Upper lobe of right lung (tissue), 1 donor: ENCODE data around the gene PRR23E. TPM values are rescaled to one million over a fixed set of nuclear protein-coding genes. Genes with fewer than 3 reads are reported as not detected.

Experiments used
- ATAC-seq: fragments of 200-7000 bp; cut with Tn5 transposase; one replicate; pipeline ENCODE4 v1.9.1; 2020; ENCODE audit warnings: mild to moderate bottlenecking, moderate library complexity
- DNase-seq: peaks from one replicate; pipeline ENCODE4 v3.0.0-alpha.2; 2020
- H3K27ac ChIP-seq: fragments of 200-600 bp; one replicate; pipeline ENCODE4 v1.8.0; 2022
- H3K27me3 ChIP-seq: fragments of 200-600 bp; one replicate; pipeline ENCODE4 v1.8.0; 2022; ENCODE audit warnings: mild to moderate bottlenecking
- H3K36me3 ChIP-seq: fragments of 200-600 bp; one replicate; pipeline ENCODE4 v1.8.0; 2022
- H3K4me1 ChIP-seq: fragments of 200-600 bp; one replicate; pipeline ENCODE4 v1.8.0; 2022
- H3K4me3 ChIP-seq: fragments of 200-600 bp; one replicate; pipeline ENCODE4 v1.8.0; 2022; ENCODE audit warnings: mild to moderate bottlenecking
- H3K9me3 ChIP-seq: fragments of 200-600 bp; one replicate; pipeline ENCODE4 v1.8.0; 2022
- intact Hi-C: fragments of 100-400 bp; cut with DNase I; formaldehyde crosslinking; loops from one replicate; pipeline ENCODE4 v1.11.0; 2022
- total RNA-seq: library from RNA; stranded (reverse); fragmentation: NEBNext Ultra II Directional; extraction: Animal tissue kit (Norgen Biotek cat#: 25700); gene quantifications from one replicate; pipeline ENCODE4 v1.2.1, GENCODE V29; 2021
- TF ChIP-seq, protein P1 (sequence below): fragments of 200-600 bp; IDR thresholded peaks from one replicate; pipeline ENCODE4 v1.8.0; 2022; ENCODE audit warnings: antibody characterized with exemption
- donor health status: DM: no; HTN: yes; CAD: no; lungs with severe emphysema.

PRR23E gene
- total RNA-seq, 1 donor from 2014 or later = not detected

DNA sequence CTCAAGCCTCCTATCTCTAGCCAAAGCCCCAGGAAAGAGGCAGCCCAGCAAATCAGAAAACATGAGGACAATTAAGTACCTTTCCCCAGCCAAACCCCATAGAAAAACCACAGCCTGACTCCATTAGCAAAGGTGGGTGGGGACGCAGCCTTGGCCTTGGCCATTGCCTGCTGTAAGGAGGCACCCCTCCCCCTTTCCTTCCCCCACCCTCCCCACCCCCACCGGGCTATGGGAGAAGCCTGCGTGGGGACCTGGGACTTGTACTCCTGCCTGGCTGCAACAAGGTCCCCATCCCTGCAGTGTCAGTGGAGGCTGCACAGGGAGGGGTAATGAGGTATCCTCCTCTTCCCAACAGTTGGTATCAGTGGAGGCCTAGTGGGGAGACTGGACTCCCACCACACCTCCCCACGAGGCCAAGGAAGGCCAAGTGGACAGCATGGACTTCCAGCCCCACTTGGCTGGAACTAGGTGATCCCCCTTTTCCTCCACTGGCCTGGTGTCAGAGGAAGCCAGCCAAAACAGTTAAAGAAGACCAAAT lies 20.5 kb downstream of the PRR23E start:
- Histone ChIP-seq H3K4me1 (no peaks in the 10 kb centered on the region), H3K4me3 (no peak overlapping the region), H3K36me3 (no peaks in the 10 kb centered on the region), H3K27ac (no peak overlapping the region), H3K27me3 (no peaks in the 10 kb centered on the region), H3K9me3 (no peaks in the 10 kb centered on the region)
- TF ChIP-seq, protein P1, sequence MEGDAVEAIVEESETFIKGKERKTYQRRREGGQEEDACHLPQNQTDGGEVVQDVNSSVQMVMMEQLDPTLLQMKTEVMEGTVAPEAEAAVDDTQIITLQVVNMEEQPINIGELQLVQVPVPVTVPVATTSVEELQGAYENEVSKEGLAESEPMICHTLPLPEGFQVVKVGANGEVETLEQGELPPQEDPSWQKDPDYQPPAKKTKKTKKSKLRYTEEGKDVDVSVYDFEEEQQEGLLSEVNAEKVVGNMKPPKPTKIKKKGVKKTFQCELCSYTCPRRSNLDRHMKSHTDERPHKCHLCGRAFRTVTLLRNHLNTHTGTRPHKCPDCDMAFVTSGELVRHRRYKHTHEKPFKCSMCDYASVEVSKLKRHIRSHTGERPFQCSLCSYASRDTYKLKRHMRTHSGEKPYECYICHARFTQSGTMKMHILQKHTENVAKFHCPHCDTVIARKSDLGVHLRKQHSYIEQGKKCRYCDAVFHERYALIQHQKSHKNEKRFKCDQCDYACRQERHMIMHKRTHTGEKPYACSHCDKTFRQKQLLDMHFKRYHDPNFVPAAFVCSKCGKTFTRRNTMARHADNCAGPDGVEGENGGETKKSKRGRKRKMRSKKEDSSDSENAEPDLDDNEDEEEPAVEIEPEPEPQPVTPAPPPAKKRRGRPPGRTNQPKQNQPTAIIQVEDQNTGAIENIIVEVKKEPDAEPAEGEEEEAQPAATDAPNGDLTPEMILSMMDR = no peak
- intact Hi-C loops = no loop called here
- no peak for ATAC-seq
- DNase-seq = no peak

DNA sequence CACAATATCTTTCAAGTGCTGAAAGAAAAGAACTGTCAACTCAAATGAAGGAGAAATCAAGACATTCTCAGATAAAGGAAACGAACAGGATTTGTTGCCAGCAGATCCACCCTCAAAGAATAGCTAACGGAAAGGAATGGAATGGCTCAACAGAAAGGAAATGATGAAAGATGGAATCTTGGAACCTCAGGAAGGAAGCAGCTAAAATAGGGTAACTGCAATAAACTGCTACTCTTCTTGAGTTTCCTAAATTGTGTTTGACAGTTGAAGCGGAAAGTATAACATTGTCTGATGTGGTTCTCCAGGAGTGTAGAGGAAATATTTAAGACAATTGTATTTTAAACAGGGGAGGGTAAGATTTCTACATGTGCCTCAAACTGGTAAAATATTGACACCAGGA lies 22.0 kb downstream of the PRR23E start:
- H3K27ac ChIP-seq = no peak overlapping the region

DNA sequence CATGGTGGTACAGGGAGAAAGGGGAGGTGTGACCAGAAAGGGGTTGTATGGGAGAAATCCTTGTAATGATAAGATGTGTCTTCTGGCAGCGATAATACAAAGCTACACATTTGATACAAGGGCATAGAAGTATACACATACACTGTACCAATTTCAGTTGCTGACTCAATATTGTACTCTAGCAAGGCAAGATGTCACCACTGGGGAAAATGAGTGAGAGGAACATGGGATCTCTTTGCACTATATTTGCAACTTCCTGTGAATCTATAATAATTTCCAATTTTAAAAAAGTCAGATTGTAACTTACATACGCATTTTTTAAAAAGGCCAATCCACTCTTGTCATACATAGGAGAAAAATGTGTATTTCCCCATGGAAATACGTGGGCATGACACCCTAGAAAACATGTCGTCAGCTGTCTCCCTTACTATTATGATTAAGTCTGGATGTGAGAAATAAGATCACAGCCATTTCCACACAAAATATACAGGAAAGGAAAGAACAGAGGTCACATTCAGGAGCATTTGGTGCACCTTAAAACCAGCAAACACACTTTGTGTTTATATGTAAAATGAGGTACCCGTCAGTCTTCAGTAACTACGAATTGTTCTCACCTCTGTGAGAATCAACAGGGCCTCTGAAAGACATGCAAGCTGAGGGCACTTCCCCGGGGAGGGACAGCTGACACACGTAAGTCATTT lies 22.9 kb downstream of the PRR23E start:
- intact Hi-C loops = no loop called here
- H3K4me1 ChIP-seq = no peaks in the 10 kb centered on the region
- no peak overlapping the region for H3K27ac ChIP-seq
- H3K36me3 ChIP-seq = no peaks in the 10 kb centered on the region
- ATAC-seq = no peak
- no peaks in the 10 kb centered on the region for H3K9me3 ChIP-seq
- TF ChIP-seq, protein P1 = no peak
- no peak overlapping the region for H3K4me3 ChIP-seq
- no peaks in the 10 kb centered on the region for H3K27me3 ChIP-seq
- no peak for DNase-seq

More for the DNA sequence above, 22.0 kb downstream of the PRR23E start:
- Histone ChIP-seq H3K27me3 (no peaks in the 10 kb centered on the region), H3K4me3 (no peak overlapping the region), H3K9me3 (no peaks in the 10 kb centered on the region), H3K36me3 (no peaks in the 10 kb centered on the region), H3K4me1 (no peaks in the 10 kb centered on the region)
- ATAC-seq (no peak), DNase-seq (no peak)
- intact Hi-C loops = no loop called here
- TF ChIP-seq, protein P1 = no peak

DNA sequence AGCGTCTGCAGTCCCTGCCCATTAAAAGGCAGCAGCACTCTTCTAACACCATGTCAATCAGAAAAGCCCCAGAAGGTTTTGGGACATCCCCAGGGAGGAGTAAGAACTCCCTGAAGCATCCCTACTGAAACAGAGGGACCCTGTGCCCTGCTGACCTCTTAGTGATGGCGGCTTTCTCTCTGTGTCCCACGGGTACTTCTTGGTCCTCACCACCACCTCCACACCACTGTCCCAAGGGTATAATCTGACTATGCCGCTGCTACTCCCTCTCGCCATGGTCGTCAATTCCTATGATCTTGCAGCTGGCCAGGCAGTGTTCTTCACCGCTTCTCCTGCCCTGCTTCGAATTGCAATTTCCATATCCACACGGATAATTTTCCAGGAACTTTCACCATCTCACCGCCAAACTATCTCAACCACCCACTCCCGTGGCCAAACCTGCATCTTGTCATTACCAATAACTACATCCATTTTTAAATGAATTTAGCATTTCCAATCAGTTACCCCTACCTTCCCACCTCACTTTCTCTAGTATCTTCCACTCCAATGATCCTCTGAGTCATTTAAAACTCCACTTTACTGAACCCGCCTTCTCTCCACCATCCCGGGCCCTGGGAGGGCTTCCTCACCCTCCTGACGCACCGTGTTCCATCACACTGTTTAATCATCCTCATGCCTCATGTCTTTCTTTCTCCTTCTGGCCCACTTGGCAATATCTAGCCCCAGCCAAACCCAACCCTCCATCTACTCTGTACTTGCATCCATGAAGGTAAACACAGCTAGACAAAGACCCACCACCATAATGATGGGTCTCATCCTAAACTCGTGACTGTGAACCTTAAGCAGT lies 23.7 kb downstream of the PRR23E start:
- DNase-seq (no peak), ATAC-seq (no peak)
- intact Hi-C loops = no loop called here
- Histone ChIP-seq H3K4me3 (no peak overlapping the region), H3K36me3 (no peaks in the 10 kb centered on the region), H3K27ac (no peak overlapping the region), H3K4me1 (no peaks in the 10 kb centered on the region), H3K27me3 (no peaks in the 10 kb centered on the region), H3K9me3 (no peaks in the 10 kb centered on the region)
- TF ChIP-seq, protein P1 = no peak

DNA sequence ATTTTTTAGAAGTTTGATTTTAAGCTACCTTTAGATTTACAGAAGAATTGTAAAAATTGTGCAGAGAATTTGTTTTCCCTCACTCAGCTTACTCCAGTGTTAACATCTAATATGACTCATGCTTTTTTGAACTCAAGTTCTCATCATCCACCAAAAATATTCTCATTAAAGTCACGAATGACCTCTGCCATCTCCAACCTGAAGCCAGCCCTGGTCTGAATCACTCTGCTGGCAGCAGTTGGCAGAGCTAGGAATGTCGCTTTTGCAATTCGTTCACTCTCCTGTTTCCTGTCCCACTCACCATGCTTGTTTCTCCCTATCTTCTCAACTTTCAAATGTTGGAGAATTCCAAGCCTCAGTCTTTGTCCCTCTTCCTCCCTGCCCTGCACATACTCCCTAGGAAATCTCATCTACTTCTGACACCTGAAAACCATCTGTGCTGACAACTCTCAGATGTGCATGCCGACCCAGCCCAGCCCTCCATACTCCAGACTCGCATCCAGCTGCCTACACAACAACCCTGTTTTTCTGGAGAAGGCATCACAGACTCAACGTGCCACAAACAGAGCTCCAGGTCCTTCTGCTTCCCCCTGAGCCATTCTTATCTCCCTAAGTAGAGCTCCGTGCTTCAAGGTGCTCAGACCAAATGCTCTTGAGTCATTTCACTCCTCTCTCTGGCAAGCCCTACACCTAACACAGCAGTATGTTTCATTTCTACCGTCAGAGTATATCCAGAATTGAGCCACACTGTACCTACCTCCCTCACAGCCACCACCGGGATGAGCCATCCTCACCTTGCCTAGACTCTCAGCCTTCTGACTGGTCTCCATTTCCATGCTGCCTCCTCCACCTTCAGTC lies 24.9 kb downstream of the PRR23E start:
- ATAC-seq (no peak), DNase-seq (no peak)
- TF ChIP-seq, protein P1 = no peak
- Histone ChIP-seq H3K4me1 (no peaks in the 10 kb centered on the region), H3K27ac (no peak overlapping the region), H3K4me3 (no peak overlapping the region), H3K27me3 (no peaks in the 10 kb centered on the region), H3K9me3 (no peaks in the 10 kb centered on the region), H3K36me3 (no peaks in the 10 kb centered on the region)
- intact Hi-C loops = no loop called here
